ENCODE data around the gene AKR1C4. TPM values are rescaled to one million over a fixed set of nuclear protein-coding genes. Genes with fewer than 3 reads are reported as not detected.
"Not testable (repeated sequence)": the region's sequence is repeated elsewhere in the genome, so short reads cannot be mapped to it uniquely, and the experiment has no call there.

Gene AKR1C4
- total RNA-seq, 5 donors from 2014 or later (not counting 1 experiment from before 2014, with no cell fraction given): 0.23 TPM; not detected in 4

DNA sequence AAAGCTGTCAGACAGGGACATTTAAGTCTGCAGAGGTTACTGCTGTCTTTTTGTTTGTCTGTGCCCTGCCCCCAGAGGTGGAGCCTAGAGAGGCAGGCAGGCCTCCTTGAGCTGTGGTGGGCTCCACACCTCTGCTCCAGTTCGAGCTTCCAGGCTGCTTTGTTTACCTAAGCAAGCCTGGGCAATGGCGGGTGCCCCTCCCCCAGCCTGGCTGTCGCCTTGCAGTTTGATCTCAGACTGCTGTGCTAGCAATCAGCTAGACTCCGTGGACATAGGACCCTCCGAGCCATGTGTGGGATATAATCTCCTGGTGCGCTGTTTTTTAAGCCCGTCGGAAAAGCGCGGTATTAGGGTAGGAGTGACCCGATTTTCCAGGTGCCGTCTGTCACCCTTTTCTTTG lies 16.1 kb upstream of the AKR1C4 start:
- H3K9me3 ChIP-seq; H3K27ac Mint-ChIP-seq; CTCF ChIA-PET; H3K4me3 Mint-ChIP-seq; H3K36me3 Mint-ChIP-seq; H3K4me1 Mint-ChIP-seq; DNase-seq; H3K27ac ChIP-seq (ENCODE audit: low read length); H3K27me3 ChIP-seq (replicated peaks in 1 of 2; ENCODE audit: control insufficient read depth in 2 of 2, extremely low read depth in 1 of 2, insufficient read depth in 2 of 2, low read length in 1 of 2); POLR2A ChIA-PET; H3K4me3 ChIP-seq (ENCODE audit: control insufficient read depth in 1 of 2, extremely low read depth in 1 of 2, low read length in 1 of 2); H3K4me1 ChIP-seq (ENCODE audit: control insufficient read depth in 1 of 2, extremely low read depth in 1 of 2, insufficient read depth in 2 of 2, low read length in 2 of 2); ATAC-seq (replicated peaks in 1 of 4); H3K9me3 Mint-ChIP-seq; H3K36me3 ChIP-seq (ENCODE audit: control insufficient read depth in 2 of 2, extremely low read depth in 1 of 2, insufficient read depth in 1 of 2, low read length in 1 of 2); H3K27me3 Mint-ChIP-seq: not testable (repeated sequence)
- 89% methylated on average over 9 of the region's 12 CpGs for WGBS (ENCODE audit: insufficient coverage)

DNA sequence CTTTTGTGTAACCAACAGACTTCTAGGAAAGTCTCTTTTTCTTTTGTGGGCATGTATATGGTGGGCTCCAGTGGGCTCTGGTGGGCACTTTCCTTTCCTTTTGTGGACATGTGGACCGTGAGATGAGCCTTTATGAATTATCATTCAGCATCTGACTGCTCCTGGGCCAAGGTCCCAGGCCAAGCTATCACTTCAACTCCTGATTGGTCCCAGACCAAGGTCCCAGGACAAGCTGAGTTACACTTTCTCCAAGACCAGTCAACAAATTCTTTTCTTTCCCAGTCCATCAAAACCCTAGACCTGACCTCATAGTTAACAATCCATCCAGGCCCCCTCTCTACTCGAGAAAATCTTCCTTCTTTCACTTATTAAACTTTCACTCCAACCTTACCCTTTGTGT lies 12.7 kb upstream of the AKR1C4 start:
- ChIA-PET CTCF (no interaction called here), POLR2A (no interaction called here)
- Histone ChIP-seq H3K27me3 (replicated peaks in 1 of 2; ENCODE audit: control insufficient read depth in 2 of 2, extremely low read depth in 1 of 2, insufficient read depth in 2 of 2, low read length in 1 of 2) (no peaks in the 10 kb centered on the region), H3K4me1 (ENCODE audit: control insufficient read depth in 1 of 2, extremely low read depth in 1 of 2, insufficient read depth in 2 of 2, low read length in 2 of 2) (no peaks in the 10 kb centered on the region), H3K4me3 (ENCODE audit: control insufficient read depth in 1 of 2, extremely low read depth in 1 of 2, low read length in 1 of 2) (no peak overlapping the region), H3K36me3 (ENCODE audit: control insufficient read depth in 2 of 2, extremely low read depth in 1 of 2, insufficient read depth in 1 of 2, low read length in 1 of 2) (no peaks in the 10 kb centered on the region), H3K9me3 (no peaks in the 10 kb centered on the region), H3K27ac (ENCODE audit: low read length) (no peak overlapping the region)
- Mint-ChIP-seq H3K27ac (no peak overlapping the region), H3K27me3 (peaks cover 0 to 3% of the 10 kb centered on the region in 2 donors), H3K9me3 (peaks cover 2 to 7% (median 7%) of the 10 kb centered on the region in 3 donors), H3K4me3 (no peak overlapping the region), H3K36me3 (no peaks in the 10 kb centered on the region), H3K4me1 (no peaks in the 10 kb centered on the region)
- ATAC-seq (replicated peaks in 1 of 4): no peak
- no peak for DNase-seq
- WGBS (ENCODE audit: insufficient coverage): 68% methylated on average over 2 of the region's 2 CpGs

DNA sequence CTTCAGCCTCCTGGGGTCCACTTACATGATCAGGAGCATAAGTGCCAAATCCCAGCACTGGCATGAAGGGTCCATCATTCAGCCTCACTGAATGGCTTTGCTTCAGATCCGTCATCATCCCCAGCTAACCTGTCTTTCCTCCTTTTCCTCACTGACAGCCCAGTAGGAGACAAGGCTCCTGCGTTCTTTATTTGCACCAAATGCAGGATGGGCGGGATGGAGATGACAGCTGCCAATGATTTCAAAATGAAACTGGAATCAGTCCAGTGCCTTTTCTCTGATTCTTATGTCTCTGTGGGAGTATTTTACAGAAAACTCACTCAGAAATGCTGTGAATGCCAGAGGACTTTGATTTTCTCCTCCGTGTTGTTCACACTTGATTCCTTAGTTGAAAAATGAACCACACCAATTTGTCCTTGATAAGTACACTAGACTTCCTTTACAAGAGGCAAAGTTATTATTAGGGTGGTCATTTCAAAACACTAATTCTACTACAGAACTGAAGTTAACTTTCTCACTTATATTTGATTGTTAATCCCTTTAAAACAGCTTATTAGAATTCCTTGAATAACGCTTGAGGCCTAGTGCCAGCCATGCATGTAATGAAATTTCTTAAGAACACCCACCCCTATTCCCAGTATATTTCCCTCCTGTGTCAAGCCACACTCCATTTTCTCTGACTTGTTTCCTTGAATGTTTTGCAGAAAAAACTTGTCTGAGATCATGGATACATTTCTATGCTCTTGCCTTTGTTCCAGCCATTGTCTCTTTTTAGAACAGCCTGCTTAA lies 11.5 kb upstream of the AKR1C4 start, which contains the start of gene AKR1C8:
TSS of gene AKR1C8 (minus strand) at position 164 of the 789 bp plus-strand sequence. CDS start at position 118, 46 bp downstream.
- H3K4me3 ChIP-seq (ENCODE audit: control insufficient read depth in 1 of 2, extremely low read depth in 1 of 2, low read length in 1 of 2): no peak within 1 kb of the TSS
- POLR2A ChIA-PET: no interaction called here
- CTCF ChIA-PET: interaction anchor here in 1 of 2 donors (0.6 kb wide), 1 partner anchor 685 kb away, joined by 5 read pairs; no protein-coding TSS in a partner anchor

DNA sequence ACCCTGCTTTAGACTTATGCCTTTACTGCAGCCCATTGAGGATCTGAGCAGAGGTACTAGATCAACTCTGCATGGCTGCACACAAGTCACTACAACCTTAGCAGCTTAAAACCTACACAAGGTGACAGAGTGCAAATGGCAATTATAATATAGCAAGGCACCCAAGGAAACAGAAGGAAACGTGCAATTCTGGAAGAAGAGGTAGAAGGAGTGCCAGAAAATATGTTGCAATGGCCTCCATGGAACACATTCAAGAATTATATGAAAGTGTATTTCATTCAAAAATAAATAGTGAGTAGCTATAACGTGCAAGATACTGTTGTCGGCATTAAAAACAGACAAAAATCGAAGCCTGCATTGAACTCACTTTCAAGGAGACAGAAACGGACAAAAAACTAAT lies 8.8 kb upstream of the AKR1C4 start:
- Histone ChIP-seq H3K4me1 (ENCODE audit: control insufficient read depth in 1 of 2, extremely low read depth in 1 of 2, insufficient read depth in 2 of 2, low read length in 2 of 2) (no peaks in the 10 kb centered on the region), H3K27ac (ENCODE audit: low read length) (no peak overlapping the region), H3K4me3 (ENCODE audit: control insufficient read depth in 1 of 2, extremely low read depth in 1 of 2, low read length in 1 of 2) (no peak overlapping the region), H3K9me3 (no peaks in the 10 kb centered on the region), H3K27me3 (replicated peaks in 1 of 2; ENCODE audit: control insufficient read depth in 2 of 2, extremely low read depth in 1 of 2, insufficient read depth in 2 of 2, low read length in 1 of 2) (no peaks in the 10 kb centered on the region), H3K36me3 (ENCODE audit: control insufficient read depth in 2 of 2, extremely low read depth in 1 of 2, insufficient read depth in 1 of 2, low read length in 1 of 2) (no peaks in the 10 kb centered on the region)
- CTCF ChIA-PET: no interaction called here
- no CpG with 5 or more reads among the region's 5 CpGs for WGBS (ENCODE audit: insufficient coverage)
- POLR2A ChIA-PET: interaction anchor here in 1 of 2 donors (0.6 kb wide), 1 partner anchor 456 kb away, joined by 3 read pairs; no protein-coding TSS in a partner anchor
- no peaks in the 10 kb centered on the region for H3K4me1 Mint-ChIP-seq
- H3K4me3 Mint-ChIP-seq: no peak overlapping the region
- H3K27me3 Mint-ChIP-seq: peaks cover 0 to 2% of the 10 kb centered on the region in 2 donors
- DNase-seq: no peak
- H3K36me3 Mint-ChIP-seq: no peaks in the 10 kb centered on the region
- no peak overlapping the region for H3K27ac Mint-ChIP-seq
- ATAC-seq (replicated peaks in 1 of 4): no peak
- no peaks in the 10 kb centered on the region for H3K9me3 Mint-ChIP-seq

More for the DNA sequence above, 11.5 kb upstream of the AKR1C4 start, which contains the start of gene AKR1C8:
- H3K27me3 ChIP-seq (replicated peaks in 1 of 2; ENCODE audit: control insufficient read depth in 2 of 2, extremely low read depth in 1 of 2, insufficient read depth in 2 of 2, low read length in 1 of 2): no peaks in the 10 kb centered on the region
- no peak within 1 kb of the TSS for H3K27ac ChIP-seq (ENCODE audit: low read length)
- no peaks in the 10 kb centered on the region for H3K4me1 ChIP-seq (ENCODE audit: control insufficient read depth in 1 of 2, extremely low read depth in 1 of 2, insufficient read depth in 2 of 2, low read length in 2 of 2)
- Mint-ChIP-seq H3K36me3 (no peaks in the 10 kb centered on the region), H3K9me3 (no peaks in the 10 kb centered on the region), H3K27ac (no peak within 1 kb of the TSS), H3K4me3 (no peak within 1 kb of the TSS), H3K4me1 (no peaks in the 10 kb centered on the region), H3K27me3 (peaks cover 0 to 2% of the 10 kb centered on the region in 2 donors)
- DNase-seq (no peak), ATAC-seq (replicated peaks in 1 of 4) (no peak)
- WGBS (ENCODE audit: insufficient coverage): 100% methylated on average over 1 of the region's 5 CpGs
- H3K36me3 ChIP-seq (ENCODE audit: control insufficient read depth in 2 of 2, extremely low read depth in 1 of 2, insufficient read depth in 1 of 2, low read length in 1 of 2): no peaks in the 10 kb centered on the region
- H3K9me3 ChIP-seq: no peaks in the 10 kb centered on the region

DNA sequence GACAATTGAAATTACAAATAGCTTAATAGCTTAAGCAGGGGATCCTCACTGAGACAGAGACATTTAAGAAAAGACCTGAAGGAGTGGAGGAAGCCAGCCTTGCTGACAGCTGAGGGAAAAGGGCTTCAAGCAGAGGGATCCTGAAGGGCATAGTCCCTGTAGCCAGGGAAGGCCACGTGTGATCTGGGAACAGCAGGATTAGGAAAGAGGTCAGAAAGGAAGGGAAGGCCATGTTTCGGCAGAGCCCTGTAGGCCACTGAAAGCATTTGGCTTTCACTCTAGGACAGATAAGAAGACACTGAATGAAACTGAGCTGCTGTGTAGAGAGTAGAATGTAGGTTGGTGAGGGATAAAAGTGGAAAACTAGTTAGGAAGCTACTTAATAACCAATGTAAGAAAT lies 8.3 kb upstream of the AKR1C4 start:
- Mint-ChIP-seq H3K4me3 (no peak overlapping the region), H3K4me1 (no peaks in the 10 kb centered on the region), H3K36me3 (no peaks in the 10 kb centered on the region), H3K27me3 (peaks cover 0 to under 1% of the 10 kb centered on the region in 2 donors), H3K27ac (no peak overlapping the region), H3K9me3 (no peaks in the 10 kb centered on the region)
- ChIA-PET POLR2A (no interaction called here), CTCF (no interaction called here)
- Histone ChIP-seq H3K9me3 (no peaks in the 10 kb centered on the region), H3K27ac (ENCODE audit: low read length) (no peak overlapping the region), H3K4me1 (ENCODE audit: control insufficient read depth in 1 of 2, extremely low read depth in 1 of 2, insufficient read depth in 2 of 2, low read length in 2 of 2) (no peaks in the 10 kb centered on the region), H3K36me3 (ENCODE audit: control insufficient read depth in 2 of 2, extremely low read depth in 1 of 2, insufficient read depth in 1 of 2, low read length in 1 of 2) (no peaks in the 10 kb centered on the region), H3K27me3 (replicated peaks in 1 of 2; ENCODE audit: control insufficient read depth in 2 of 2, extremely low read depth in 1 of 2, insufficient read depth in 2 of 2, low read length in 1 of 2) (no peaks in the 10 kb centered on the region), H3K4me3 (ENCODE audit: control insufficient read depth in 1 of 2, extremely low read depth in 1 of 2, low read length in 1 of 2) (no peak overlapping the region)
- DNase-seq (no peak), ATAC-seq (replicated peaks in 1 of 4) (no peak)
- WGBS (ENCODE audit: insufficient coverage): 90% methylated on average over 2 of the region's 2 CpGs

DNA sequence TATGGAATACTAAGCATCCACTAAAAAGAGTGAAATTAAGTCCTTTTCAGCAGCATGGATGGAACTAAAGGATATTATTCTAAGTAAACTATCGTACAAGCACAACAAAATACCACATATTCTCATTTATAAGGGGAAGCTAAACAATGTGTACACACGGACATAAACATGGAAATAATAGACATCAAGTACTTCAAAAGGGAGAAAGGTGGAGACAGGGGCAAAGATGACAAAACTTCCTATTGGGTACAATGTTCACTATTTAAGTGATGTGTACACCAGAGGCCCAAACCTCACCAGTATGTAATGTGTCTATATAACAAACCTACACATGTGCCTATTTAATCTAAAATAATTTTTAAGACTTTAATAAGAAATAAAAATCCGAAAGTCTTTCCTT lies 2.2 kb upstream of the AKR1C4 start:
- ChIA-PET POLR2A (no interaction called here), CTCF (no interaction called here)
- H3K4me1 Mint-ChIP-seq: no peaks in the 10 kb centered on the region
- H3K36me3 Mint-ChIP-seq: no peaks in the 10 kb centered on the region
- H3K27ac ChIP-seq (ENCODE audit: low read length): no peak overlapping the region
- H3K4me3 Mint-ChIP-seq: no peak overlapping the region
- ATAC-seq (replicated peaks in 1 of 4) (no peak), DNase-seq (no peak)
- no peaks in the 10 kb centered on the region for H3K36me3 ChIP-seq (ENCODE audit: control insufficient read depth in 2 of 2, extremely low read depth in 1 of 2, insufficient read depth in 1 of 2, low read length in 1 of 2)
- no CpG with 5 or more reads among the region's 3 CpGs for WGBS (ENCODE audit: insufficient coverage)
- no peaks in the 10 kb centered on the region for H3K9me3 ChIP-seq
- peaks cover 0 to 4% (median 0%) of the 10 kb centered on the region in 3 donors for H3K9me3 Mint-ChIP-seq
- H3K27ac Mint-ChIP-seq: no peak overlapping the region
- H3K4me3 ChIP-seq (ENCODE audit: control insufficient read depth in 1 of 2, extremely low read depth in 1 of 2, low read length in 1 of 2): no peak overlapping the region
- H3K27me3 Mint-ChIP-seq: no peaks in the 10 kb centered on the region
- H3K27me3 ChIP-seq (replicated peaks in 1 of 2; ENCODE audit: control insufficient read depth in 2 of 2, extremely low read depth in 1 of 2, insufficient read depth in 2 of 2, low read length in 1 of 2): no peaks in the 10 kb centered on the region
- no peaks in the 10 kb centered on the region for H3K4me1 ChIP-seq (ENCODE audit: control insufficient read depth in 1 of 2, extremely low read depth in 1 of 2, insufficient read depth in 2 of 2, low read length in 2 of 2)
